IPS-NIHi7 (cell line): ENCODE data around the gene ACP1.
A peak's percentile ranks its signal among the peaks of the same experiment; 100 is the strongest.

Source experiments
- DNase-seq: peaks from one replicate; pipeline ENCODE4 v3.0.0; 2012; ENCODE audit warnings: mixed read lengths; ENCODE audit errors: extremely low spot score

Gene ACP1

GRCh38 chr2:255195-255594 is 9.6 kb upstream of the ACP1 start:
- DNase-seq, result no peak

DNA sequence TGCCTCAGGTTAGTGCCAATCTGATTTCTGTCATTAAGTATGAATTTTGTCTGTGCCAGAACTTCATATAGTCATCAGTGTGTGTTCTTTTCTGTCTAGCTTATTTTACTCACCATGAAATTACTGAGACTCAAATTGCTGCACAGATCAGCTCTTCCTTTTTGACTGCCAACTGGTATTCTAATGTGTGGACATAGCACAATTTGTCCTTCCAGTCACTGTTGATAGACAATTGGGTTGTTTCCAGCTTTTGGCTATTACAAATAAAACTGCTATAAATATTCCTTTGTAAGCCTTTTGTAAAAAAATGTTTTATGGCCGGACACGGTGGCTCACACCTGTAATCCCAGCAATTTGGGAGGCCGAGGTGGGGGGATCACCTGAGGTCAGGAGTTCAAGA is 8.7 kb upstream of the ACP1 start:
- no peak for DNase-seq

DNA sequence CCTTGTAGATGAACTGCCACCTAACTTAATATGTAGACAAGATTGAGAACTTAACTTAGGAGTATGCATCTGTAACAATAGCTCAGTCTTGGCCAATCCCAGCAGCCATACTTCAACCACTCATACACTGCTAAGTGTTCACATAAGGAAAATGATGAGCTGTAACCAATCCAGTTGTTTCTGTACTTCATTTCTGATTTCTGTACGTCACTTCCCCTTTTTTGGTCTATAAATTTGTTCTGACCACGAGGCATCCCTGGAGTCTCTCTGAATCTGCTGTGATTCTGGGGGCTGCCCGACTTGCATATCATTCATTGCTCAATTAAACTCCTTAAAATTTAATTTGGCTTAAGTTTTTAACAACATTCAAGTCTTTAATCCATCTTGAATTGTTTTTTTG is 7.3 kb upstream of the ACP1 start:
- DNase-seq, result no peak

- DNase-seq, result no peak
Observed at GRCh38 chr2:257842-258241, 6.9 kb upstream of the ACP1 start.

GRCh38 chr2:258933-259332 is 5.8 kb upstream of the ACP1 start:
- DNase-seq, result no peak

- no peak for DNase-seq
Observed at GRCh38 chr2:259789-260331, 4.9 kb upstream of the ACP1 start.

DNA sequence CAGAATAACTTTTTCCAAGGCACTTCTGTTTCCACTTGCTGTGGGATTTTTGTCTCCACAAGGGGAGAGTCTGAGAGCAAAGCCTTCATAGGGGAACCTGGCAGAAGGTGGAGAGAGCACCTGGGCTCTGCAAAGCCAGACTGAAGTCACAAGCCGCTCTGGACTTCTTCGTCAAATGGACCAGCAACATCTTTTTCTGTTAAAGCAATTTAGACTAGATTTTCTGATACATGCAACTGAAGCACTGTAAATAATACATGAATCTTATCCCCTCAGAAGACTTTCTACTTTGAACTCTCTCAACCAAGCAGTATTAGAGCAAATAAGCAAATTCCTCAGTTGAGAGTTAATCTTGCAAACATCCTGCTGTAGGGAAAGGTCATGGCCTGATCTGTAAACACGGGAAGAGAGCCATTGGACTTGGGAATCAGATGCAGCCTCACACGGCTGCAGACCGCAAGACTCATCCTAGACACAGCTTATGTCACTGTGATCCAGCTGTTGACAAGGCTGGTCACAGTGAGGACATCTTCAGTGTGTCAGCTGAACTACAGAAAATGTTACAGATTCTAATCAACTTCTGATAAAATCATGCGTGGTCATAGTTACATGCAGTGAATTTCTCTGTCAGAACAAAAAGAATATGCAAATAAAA is 4.1 kb upstream of the ACP1 start:
- DNase-seq, result no peak

GRCh38 chr2:262117-262516 is 2.6 kb upstream of the ACP1 start:
- DNase-seq, result no peak

DNA sequence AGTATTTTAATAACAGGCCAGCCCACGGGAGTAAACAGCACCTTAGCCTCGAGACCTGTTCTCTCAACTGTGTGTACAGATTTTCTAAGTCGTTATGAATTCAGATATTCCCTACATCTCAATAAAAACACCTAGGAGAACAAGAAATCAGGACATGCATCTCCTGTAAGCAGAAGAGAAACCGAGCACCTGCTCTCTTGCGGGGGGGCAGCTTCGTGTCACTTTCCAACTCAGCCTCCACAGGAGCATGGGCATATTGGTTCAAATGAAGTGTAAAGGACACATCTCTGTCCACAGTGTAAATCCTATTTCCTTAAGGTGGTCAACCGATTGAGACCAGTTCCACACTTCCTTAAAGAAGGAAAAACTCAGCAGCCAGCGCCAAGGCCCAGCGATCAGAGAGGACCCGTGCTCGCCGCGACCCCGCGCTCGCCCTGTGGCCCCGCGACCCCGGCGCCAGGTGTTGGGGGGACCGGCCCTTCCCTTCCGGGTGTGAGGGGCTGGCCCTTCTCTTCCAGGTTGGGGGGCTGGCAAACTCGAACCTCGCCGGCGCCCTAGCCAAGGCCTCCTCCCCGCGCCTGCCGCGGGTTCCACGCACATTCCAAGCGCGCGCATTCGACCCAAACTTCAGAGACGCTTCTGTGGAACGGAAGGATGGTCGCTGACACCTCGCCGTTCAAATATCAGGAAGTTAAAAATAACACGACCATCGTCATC is 1.6 kb upstream of the ACP1 start:
- DNase-seq, result no peak

DNA sequence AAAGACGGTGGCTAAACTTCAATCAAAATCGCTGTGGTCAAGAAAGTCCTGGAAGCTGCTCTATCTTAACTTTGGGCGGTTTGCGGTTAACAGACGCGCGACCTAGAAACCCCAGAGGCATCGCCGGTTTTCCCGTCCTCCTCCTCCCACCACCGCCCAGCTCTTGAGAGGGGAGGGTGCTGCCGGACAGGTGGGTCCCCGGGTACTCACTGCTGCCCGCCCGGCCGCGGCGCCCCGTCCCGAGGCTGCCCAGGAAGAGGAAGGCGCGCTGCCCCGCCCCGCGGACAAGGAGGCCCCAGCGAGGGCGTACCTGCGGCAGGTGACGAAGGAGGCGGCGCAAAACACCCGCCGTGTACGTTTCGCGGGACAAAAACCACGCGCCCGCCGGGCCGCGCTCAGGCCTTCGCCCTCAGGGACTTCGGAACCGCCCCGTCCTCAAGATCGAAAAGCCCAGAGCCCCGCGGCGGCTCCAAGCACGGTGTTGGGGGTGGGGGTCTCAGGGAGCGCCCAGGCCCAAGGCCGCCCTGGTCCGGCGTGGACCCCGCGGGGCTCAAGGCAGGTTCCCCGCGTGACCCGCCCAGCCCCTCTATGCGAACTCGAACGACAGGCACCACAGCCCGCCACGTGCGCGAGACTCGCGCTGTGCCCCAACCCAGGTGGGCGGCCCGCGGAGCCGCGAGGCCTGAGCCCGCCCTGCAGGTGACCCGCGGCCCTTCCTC is 814 bp upstream of the ACP1 start, which contains the start of gene SH3YL1:
SH3YL1 (minus strand) TSS at position 259 of the 719 bp plus-strand sequence; CDS start at position 211, 48 bp downstream.
- DNase-seq, result peak; percentile 48

DNA sequence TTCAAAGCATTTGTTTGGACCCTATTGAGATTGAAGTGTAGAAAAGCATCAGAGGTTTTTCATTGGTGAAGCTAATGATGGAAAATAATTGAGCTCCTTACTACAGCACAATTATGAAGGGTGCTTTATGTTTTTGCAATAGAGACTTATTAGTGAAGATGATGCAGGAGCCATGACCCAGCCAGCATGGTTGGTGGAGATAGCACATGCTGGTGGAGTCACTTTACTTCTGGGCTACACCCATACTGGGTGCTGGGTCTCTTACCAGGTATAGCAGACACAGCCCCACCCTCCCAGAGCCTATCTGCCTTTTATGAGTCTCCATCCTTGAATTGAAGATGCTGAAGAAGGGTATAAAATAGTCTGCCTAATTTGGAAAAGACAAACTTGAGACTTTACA is 3.6 kb downstream of the ACP1 start:
- no peak for DNase-seq

DNA sequence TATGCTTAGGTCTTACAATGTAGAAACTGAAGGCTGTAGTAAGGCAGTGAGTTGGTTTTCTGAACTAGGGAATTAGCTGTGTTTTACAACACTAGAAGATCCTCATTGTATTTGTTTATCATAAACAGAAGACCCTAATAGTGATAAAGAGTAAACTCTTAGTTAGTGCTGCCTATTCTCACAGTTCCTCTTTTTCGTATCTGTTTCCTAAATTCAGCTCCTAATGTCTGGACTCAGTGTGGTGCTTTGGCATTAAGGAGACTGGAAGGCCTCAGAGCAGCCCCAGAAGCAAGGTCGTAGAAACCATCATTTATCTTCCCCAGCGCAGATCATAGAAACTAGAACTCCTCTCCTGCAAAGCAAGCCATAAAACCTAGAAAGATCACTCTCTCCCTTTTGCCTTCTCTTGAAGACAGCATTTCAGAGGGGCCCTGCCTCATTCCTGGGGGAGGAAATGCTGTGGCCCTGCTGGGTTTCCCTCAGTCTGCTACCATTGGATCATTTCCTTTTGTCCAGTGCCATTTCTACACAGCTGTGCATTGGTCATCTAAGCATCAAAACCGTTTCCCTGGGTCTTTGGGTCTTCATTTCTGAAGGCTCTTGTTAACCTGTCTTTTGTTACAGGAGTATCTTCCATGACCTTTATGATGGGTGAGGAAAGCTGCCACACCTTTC is 4.7 kb downstream of the ACP1 start:
- no peak for DNase-seq

GRCh38 chr2:270861-271260 is 6.1 kb downstream of the ACP1 start:
- DNase-seq, result no peak

DNA sequence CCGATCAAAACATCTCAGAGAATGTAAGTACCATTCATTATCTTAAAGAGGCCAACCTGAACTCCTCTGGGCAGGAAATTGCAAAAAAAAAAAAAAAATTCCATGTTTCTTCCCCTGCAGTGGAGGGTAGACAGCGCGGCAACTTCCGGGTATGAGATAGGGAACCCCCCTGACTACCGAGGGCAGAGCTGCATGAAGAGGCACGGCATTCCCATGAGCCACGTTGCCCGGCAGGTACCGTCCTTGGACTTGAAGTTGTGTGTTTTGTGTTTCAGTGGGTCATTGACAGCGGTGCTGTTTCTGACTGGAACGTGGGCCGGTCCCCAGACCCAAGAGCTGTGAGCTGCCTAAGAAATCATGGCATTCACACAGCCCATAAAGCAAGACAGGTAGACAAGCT is 7.2 kb downstream of the ACP1 start:
- no peak for DNase-seq

- DNase-seq, result no peak
Observed at GRCh38 chr2:273333-273732, 8.6 kb downstream of the ACP1 start.

- no peak for DNase-seq
Observed at GRCh38 chr2:274503-274902, 9.8 kb downstream of the ACP1 start.

DNA sequence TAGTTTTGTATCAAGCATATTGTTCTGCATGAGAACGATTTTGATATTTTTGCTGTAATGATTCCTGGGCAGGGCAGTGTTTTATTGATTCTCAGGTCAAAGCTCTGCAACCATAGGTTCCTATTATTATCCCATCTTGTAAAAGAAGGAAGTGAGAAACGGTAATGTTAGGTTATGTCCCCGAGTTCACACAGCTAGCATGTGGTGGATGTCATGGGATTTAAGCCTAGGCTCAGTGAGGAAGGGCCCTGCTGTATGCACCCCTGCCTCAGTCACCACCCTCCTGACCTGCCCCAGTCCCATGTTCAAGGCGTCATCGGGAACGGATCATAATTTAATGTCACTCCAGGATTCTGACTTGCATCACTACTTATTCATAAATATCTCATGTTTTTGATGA is 10.7 kb downstream of the ACP1 start:
- DNase-seq, result no peak

- DNase-seq, result no peak
Observed at GRCh38 chr2:278312-278926, 13.7 kb downstream of the ACP1 start.

DNA sequence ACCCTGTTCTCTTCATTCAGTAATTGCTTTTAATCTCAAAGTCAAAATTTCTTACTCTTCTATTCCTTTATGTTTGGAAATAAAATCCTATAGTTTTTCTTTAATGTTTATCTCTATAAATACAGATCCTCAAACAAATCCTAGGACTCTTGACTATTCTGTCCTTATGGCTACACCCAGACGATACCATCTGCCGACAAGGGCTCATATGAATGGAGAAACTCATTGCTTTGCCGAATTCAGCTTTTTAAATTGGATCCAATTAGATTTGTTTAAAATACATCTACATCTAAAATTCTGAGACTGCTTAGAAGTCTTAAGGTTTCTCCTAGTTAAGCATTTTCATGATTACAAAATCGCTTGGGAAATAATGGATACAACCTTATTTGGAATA is 14.2 kb downstream of the ACP1 start:
- no peak for DNase-seq

DNA sequence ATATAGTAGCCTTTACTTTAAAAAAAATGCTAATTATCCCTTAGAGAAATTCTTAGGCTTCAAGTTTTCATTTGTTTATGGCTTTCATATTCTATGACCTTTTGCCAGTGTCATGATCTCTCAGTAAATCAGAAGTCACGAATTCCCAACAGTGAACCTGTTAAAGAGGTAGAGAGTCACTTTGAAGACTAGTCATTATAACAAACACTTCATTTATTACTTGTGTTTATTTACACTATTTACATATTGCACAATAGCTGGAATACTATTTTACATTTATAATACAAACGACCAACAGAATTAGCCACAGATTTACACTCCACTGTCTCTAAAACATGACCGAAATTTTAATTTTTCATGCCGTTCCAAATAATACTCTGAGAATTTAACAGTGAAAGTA is 14.6 kb downstream of the ACP1 start:
- DNase-seq, result no peak

GRCh38 chr2:279956-280649 is 15.4 kb downstream of the ACP1 start:
- DNase-seq, result no peak
